ENCODE measurements around the gene YPEL1.
"Not testable (repeated sequence)": the region's sequence is repeated elsewhere in the genome, so short reads cannot be mapped to it uniquely, and the experiment has no call there.

YPEL1 gene

DNA sequence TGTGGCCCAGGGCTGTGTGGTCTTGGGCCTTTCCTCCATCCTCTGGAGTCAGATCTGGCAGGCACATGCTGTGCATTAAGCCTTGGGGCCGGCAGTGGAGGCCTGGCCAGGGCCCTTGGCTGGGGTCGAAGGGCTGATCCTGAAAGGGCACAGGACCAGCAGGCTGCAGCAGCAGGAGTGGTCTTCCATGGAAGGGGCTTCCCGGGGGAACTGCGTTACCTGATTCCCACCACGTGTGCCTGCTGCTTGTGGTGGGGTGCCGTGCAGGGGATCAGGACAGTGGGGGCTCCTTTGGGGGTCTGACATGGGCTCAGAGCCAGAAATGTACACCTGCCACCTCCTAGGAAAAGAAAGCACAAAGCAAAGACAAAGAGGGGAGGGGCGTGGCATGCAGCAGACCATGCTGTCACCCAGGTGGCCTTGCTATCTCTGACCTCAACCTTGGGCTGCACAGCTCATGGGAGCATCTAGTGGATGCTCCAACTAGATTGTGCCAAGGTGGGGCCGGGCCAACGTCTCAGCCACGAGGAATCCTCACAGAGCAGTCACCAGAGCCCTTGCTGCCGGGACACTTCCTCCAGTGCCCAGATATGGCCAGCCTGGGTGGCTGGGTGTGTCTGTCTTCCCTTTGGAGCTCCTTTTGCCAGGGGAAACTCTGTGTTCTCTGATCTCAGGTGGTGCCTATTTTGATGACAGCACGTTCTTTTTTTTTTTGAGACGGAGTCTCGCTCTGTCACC, 17.9 kb upstream of the YPEL1 start:
- DNase-seq (ENCODE audit: low spot score) = no peak

DNA sequence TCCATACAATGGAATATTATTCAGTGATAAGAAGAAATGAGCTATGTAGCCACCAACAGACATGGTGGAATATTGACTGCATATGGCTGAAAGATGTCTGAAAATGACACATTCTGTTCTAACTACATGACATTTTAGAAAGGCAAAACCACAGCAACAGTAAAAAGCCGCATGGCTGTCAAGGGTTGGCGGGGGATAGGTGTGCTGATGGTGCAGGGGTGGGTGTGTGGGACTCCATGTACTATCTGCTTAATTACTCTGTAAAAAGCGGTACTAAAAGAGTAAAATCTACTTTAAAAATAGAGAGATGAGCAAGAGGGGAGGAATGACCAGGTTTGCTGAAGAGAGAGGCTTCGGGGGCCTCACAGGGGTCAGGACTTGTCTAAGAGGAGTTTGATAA, 16.7 kb upstream of the YPEL1 start:
- DNase-seq (ENCODE audit: low spot score) = no peak

DNA sequence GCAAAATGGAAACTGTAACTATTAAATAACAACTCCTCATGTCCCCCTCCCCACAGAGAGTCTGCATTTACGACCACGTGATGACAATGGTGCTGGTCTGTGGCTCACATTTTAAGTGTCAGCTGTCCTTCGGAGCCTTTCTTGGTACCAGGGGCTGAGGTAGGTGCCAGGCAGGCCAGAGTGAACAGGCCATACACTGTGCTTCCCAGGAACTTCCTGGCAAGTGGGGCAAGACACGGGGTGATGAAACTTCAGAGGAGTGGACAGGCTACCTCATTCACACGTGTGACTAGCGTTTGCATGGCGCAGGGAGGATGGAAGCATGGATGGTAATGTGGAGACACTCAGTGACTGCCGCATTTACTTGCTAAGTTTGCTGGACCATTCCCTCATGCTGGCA, 10.4 kb upstream of the YPEL1 start:
- DNase-seq (ENCODE audit: low spot score) = no peak

DNA sequence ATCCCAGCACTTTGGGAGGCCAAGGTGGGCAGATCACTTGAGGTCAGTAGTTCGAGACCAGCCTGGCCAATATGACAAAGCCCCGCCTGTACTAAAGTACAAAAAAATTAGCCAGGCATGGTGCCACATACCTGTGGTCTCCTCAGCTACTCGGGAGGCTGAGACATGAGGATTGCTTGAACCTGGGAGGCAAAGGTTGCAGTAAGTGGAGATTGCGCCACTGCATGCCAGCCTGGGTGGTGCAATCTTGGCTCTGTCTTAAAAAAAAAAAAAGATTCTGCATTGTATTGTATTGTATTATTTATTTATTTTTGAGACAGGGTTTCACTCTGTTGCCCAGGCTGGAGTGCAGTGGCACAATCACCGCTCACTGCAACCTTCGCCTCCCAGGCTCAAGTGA, 9.3 kb upstream of the YPEL1 start:
- not testable (repeated sequence) for DNase-seq (ENCODE audit: low spot score)

DNA sequence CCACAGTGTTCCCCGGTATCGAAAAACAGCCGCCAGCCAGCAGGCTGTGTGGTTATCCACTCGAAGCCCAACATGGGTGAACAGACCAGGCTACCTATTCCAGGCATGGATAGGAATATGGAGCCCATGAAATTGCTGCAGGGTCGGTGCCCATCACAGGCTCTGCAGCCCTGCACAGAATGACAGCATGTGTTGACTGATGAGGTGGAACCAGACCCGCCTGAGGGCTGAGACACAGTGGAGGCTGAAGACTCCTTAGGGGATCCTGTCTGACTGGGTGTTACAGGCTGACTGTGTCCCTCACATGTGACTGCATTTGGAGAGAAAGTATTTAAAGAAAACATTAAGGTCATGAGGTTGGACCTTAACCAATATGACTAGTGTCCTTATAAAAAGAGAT, 6.2 kb upstream of the YPEL1 start:
- DNase-seq (ENCODE audit: low spot score) = no peak

DNA sequence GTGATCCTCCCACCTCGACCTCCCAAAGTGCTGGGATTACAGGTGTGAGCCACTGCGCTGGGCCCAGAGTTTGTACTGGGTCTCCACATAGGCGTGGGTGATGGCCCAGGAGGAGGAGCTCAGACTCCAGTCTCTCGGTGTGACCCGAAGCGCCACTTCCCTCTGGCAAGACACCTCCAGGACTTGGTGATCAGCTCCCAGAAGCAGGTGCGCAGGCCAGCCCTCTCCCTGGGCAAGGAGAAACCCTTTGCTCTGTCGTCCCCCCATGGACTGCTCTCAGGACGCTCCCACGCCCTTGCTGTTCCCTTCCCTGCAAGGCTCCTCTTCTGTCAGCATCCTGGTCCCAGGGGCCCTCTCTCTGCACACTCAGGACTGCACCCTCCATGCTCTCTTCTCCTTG, 5.5 kb upstream of the YPEL1 start:
- no peak for DNase-seq (ENCODE audit: low spot score)

DNA sequence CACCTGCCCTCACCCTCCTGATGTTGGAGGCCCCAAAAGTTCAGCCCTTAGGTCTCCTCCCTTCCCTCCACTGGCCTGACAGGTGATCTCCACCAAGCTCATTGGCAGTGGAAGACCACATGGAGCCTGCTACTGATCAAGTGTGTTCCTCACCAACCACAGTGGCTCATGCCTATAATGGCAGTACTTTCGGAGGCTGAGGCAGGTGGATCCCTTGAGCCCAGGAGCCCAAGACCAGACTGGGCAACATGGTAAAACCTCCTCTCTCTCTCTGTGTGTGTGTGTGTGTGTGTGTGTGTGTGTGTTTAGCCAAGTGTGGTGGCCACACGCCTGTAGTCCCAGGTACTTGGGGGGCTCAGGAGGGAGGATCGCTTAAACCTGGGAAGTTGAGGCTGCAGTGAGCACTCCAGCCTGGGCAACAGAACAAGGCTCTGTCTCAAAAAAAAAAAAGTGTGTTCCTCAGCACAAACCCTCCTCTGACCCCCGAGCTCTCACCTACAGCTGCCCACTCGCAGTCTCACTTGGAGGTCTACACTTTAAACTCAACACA, 4.3 kb upstream of the YPEL1 start:
- DNase-seq (ENCODE audit: low spot score) = no peak

DNA sequence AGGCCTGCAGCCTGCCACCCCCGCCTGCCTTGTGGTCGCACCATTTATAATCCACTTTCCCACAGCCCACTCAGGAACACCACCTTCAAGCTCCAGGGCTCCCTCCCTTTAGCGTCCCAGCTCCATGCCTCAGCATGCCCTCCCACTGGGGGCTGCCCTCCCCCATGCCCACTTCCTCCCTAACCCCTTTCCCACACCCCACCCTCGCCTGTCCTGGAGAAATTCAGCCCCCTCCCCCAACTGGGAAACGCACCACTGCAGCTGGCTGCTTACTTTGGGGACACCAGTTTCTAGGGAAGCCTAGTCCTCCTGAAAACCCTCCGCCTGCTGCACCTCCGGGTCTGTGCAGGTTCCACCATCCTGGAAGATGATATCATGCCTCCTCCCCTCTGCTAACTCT, 3.4 kb upstream of the YPEL1 start:
- DNase-seq (ENCODE audit: low spot score) = no peak

DNA sequence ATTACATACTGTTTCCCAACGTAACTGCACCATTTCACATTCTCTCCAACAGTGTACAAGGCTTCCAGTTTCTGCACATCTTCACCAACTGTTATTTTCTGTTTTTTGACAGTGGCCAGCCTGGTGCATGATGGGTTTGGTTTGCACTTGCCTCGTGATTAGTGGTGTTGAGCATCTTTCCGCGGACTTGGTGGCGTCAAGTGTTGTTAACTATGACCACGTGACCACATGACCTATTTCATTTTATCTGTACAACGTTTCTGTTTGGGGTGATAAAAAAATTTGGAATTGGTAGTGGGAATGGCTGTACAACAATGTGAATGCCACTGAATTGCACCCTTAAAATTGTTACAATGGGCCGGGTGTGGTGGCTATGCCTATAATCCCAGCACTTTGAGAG, 2.5 kb upstream of the YPEL1 start:
- no peak for DNase-seq (ENCODE audit: low spot score)

DNA sequence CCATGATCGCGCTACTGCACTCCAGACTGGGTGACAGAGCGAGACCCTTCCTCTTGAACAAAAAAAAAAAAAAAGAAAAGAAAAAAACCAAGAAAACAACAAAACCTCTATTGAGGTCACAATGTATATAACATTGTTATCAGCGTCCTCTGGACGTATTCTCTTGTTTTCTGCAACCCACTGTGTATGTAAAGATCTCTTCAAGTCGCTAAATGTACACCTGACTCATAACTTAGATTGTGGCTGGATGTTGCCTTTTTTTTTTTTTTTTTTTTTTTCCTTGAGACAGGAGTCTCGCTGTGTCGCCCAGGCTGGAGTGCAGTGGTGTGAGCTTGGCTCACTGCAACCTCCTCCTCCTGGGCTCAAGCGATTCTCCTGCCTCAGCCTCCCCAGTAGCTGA, 1.4 kb upstream of the YPEL1 start:
- DNase-seq (ENCODE audit: low spot score) = no peak

DNA sequence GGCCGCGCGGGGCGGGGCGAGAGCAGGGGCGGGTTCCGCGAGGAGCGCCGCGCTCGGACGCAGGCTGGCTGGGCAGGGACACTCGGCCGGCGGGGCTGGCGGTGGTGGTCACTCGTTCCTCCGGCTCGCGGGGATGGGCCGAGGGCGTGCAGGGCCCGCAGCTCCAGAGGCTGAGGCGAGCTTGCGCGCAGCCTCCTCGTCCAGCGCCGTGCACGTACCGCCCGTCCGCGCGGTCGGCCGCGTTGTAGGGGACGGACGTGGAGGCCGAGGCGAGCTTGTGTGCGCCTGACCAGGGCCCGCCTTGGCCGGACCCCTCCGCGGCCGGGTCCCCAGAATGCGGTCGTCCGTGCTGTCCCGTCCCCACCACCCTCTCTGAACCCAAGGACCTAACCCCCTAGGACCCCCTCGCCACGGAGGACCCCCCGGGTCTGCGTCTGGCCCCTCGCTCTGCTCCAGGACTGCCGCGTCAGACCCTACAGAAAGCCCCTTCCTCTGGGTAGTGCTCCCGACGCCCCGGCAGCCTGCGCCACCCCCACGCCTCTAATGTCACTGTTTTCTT, 569 bp upstream of the YPEL1 start:
- no peak for DNase-seq (ENCODE audit: low spot score)

DNA sequence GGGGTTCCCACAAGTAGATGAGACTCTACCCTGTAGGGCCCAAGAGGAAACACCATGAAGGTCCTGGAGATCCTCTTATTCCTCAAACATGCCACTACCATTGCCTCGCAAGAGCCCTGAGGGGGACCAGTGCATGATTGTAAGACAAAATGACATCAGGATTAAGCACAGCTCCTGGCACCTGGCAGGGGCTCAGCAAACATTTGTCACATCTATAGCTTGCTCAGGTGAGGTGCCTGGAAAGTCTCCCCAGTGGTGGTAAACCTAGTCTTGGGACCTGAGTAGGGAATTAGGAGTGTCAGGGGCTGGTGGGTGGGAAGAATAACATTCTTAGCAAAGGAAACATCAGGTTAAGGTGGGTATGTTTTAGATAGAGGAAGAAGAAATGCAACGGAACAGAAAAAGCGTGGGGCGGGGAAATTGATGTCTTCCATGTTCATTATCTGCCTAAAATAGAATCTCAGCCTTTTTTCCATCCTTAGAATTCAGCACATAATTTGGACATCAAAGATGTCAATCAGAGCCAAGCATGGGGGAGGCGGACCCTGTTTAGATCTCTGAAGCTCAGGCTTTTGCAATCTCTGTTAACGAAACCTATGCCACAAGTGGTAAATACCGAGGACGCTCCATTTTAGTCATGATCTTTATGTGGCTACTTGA, 924 bp downstream of the YPEL1 start:
- no peak for DNase-seq (ENCODE audit: low spot score)

DNA sequence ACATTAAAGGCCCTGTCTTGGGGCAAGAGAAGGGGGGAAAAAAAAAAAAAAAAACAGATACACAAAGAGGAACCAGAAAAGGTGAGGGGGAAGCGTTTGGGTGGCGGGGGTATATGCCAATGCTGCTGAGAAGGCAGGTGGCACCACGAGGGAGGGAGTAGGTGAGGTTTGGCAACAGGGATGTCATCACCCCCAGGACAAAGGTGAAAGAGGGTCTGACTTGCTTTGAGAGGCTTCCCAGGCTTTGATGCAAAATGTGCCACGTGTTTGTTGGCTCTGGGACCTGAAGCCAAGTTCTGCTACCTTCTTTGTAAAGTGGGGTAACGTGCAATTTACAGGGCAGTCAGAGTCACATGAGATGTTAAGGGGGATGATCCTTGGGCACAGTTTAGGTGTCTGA, 4.1 kb downstream of the YPEL1 start:
- no peak for DNase-seq (ENCODE audit: low spot score)

DNA sequence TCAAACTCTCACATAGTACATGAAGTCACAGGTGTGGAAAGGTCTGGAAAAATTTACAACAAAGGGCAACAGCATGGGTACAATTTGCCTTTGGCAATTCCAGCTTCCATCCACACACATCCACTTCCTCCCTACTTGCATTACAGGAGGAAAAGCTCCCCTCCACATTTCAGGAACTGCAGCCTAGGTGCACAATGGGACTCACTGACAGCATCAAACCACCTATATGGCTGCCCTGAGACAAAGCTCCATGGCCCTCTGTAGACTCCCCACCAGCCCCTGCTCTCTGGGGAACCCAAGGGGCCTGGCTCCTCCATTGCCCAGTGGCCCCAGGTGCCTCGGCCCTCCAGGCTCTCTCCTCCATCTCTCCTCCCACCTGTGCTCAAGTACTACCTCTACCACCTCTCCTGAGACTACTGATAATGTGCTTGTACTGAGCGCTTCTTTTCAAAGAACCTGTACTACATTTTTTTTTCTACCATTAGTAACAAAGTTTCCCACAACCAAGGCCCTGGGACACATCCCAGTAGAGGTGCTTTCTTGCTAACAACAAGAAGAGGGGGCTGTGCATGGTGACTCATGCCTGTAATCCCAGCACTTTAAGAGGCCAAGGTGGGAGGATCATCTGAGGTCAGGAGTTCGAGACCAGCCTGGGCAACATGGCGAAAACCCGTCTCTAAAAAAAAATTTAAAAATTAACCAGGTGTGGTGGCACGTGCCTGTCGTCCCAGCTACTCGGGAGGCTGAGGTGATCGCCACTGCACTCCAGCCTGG, 4.9 kb downstream of the YPEL1 start:
- no peak for DNase-seq (ENCODE audit: low spot score)

DNA sequence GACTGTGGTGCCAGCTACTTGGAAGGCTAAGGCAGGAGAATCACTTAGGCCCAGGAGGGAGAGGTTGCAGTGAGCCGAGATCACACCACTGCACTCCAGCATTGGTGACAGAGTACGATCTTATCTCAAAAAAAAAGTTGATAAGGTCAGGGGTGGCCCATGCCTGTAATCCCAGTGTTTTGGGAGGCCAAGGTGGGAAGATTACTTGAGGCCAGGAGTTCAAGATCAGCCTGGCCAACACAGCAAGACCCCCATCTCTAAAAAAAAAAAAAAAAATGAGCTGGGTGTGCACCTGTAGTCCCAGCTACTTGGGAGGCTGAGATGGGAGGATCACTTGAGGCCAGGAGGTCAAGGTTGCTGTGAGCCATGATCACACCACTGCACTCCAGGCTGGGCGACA, 6.4 kb downstream of the YPEL1 start:
- not testable (repeated sequence) for DNase-seq (ENCODE audit: low spot score)

DNA sequence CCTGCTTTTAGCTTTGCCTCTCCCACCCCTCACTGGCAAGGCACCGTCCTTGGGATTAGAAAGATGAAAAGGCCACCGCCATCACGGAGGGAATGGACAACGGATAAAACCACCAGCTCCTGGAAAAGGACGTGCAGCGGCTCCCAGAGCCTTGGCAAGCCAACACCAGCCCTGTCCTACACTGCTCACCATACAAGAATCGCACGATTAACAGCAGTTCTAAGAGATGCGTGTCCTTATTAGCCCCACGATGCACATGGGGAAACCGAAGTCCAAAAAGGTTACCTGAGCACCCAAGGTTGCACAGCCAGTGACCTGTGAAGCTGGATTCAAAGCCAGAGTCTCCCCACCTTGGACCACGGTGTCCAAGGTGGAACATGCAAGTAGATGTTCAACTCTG, 7.3 kb downstream of the YPEL1 start:
- DNase-seq (ENCODE audit: low spot score) = no peak

DNA sequence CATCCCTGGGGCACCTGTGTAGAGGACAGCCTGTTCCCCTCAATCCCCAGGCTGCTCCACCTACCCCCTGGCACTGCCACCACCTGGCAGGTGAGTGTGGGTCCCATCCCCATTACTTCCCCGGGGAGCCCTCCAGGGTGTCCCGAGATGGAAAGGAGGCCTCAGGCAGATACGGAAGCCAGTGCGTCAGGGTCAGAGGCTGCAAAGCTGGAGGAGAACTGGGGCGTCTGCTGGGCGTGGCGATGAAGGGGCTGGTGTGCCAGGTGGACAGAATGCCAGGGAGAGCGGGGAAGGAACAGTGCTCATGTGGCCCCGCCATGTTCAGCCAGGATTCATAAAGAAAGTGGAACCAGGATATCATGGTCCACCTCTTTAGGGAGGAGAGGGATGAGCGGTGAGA, 7.8 kb downstream of the YPEL1 start:
- no peak for DNase-seq (ENCODE audit: low spot score)

DNA sequence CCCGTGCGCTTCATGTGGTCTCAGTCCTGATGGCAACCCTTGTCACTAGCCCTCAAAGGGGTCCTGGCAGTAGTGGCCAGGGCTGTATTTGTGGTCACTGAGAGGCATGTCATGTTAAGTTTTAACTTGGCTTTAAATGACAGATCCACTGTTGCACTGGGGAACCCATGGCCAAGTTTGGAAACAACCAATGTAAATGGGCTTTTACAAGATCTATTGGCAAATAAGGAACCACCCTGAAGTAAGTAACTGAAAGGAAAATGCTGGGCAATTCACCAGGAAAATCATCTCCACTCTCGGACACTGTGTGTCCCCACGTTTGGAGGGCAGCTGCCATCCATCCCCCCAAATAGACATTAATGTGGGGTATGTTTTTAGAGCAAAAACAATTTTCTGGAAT, 8.4 kb downstream of the YPEL1 start:
- no peak for DNase-seq (ENCODE audit: low spot score)

DNA sequence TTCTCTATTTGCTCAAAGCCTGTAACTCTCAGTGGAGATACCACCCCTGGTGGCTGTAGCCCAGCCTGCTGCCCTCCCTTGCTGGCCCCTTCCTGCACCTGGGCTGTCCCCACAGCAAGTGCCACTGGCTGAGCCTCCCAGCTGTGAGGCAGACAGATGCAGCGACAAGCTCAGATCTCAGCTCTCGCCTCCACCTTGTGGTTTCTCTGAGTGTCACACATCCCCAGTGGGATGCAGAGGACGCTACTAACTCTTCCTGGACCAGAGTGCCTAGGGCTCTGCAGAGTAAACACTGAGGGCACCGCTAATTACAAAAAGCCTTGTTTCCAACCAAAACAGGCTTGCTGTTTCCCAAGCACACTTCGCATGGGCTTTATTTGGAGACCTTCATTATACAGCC, 8.9 kb downstream of the YPEL1 start:
- peak; percentile 77 for DNase-seq (ENCODE audit: low spot score)

DNA sequence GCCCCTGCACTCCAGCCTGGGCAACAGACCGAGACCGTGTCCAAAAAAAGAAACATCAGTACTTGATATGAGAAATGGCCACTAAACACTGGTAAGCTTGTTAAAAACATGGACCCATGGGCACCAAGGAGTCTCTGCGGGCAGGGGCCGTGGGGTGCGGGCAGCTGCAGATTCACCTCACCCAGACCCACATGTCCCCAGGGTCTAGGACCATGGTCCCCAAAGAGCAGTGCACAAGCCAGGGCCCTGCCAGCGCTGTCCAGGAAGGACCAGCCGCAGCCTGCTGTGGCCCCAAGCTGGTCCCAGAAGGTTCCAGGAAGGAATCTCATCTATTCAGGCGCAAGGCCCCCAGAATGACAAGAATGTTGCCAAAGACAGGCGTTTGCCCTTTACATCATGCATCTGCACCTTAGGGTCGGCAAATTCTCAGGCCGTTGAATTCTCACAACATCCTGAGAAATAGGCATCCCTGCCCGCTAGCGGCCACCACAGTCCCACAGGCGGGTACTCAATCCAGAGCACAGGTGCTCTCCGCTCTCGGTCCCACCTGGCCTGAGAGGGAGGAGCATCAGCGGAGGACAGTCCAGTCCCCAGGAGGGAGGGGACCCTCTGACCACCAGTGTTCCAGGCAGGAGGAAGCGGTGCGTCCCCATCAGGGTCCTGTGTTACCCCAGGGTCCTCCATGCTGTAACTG, 9.5 kb downstream of the YPEL1 start:
- no peak for DNase-seq (ENCODE audit: low spot score)

DNA sequence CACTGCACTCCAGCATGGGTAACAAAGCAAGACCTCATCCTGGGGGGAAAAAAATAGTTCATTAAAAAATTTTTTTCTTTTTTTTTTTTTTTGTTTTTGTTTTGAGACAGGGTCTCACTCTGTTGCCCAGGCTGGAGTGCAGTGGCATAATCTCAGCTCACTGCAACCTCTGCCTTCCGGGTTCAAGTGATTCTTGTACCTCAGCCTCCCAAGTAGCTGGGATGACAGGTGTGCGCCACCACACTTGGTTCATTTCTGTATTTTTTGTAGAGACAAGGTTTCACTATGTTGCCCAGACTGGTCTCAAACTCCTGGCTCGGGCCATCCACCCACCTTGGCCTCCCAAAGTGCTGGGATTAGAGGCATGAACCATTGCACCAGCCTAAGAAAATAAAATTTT, 11.1 kb downstream of the YPEL1 start:
- not testable (repeated sequence) for DNase-seq (ENCODE audit: low spot score)
